Spleen (tissue), 7 donors: ENCODE data around the gene ELFN2.

Experiments used
- CTCF ChIP-seq, 11 experiments: fragments of 200-600 bp in 7 of 11; fragments of 450-650 bp in 4 of 11; sonication (generic) in 4 of 11; IDR thresholded peaks in 8 of 11; conservative IDR thresholded peaks in 3 of 11; 1 replicate in 7 of 11; 2 replicates in 4 of 11; pipeline versions ENCODE4 v1.4.0 to v1.8.0; 2016 to 2021; ENCODE audit warnings: antibody characterized with exemption in 11 of 11, inconsistent platforms in 4 of 11, mild to moderate bottlenecking in 1 of 11
- POLR2AphosphoS5 ChIP-seq, 3 donors: sonication (generic); formaldehyde crosslinking; IDR thresholded peaks; one replicate each; pipeline ENCODE4 v1.5.1; 2017; ENCODE audit warnings: antibody characterized with exemption in 3 of 3
- donor health status: DM: no; HTN: no; CAD: no; lungs with moderate emphysema.
- donor health status: DM: no; HTN: no; CAD: no.
- donor health status: DM: no; HTN: no; CAD: no.

DNA sequence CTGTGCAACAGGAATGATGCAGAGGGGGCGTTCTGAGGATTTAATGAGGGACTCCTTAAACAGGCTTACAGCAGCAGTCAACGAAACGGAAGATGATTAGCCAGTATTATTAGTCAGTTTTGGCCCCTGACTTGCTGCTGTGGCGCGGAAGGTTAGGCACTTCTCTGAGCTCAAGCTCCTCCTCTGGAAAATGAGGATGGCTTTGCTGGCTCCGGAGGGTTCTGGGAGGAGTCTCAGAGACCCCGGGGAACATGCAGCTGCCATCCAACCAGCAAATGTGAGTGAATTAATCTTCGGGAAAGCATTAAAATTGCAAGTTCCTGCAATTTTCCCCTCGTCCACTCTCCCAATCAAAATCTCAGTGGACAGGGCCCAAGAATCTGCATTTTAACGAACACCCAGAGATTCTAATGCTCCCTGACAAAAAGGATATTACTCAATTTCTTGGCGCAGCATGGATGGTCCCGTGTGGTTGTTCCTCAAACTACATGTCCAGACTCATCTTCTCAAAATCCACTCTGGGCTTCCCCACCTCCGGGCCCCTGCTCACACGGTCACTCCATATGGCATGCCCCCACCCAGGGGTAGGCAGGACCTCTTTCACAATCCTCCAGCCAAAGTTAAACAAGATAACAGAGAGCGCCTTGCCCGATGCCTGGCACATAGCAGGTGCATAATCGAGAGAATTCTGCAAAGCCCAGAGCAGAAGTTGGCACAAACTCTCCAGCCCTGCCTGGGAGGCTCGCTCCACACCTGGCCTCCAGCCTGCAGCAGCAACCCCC is 6.4 kb downstream of the ELFN2 start:
- TF ChIP-seq POLR2AphosphoS5 (IDR thresholded peaks at IDR 0.05) (no peak), CTCF (IDR thresholded peaks at IDR 0.05 in 8 of 11, conservative IDR thresholded peaks at IDR 0.05 in 3 of 11) (no peak)
